H1 (cell line): ENCODE data around the gene AMPD3. TPM values are rescaled to one million over a fixed set of nuclear protein-coding genes. Genes with fewer than 3 reads are reported as not detected.
A peak's percentile ranks its signal among the peaks of the same experiment; 100 is the strongest.

Experiments
- CTCF ChIA-PET: fragments of 300-600 bp; sonication (Branson Sonifier 250); formaldehyde crosslinking; loops from one replicate; lab custom pipeline; 2021; ENCODE audit not compliant: partially characterized antibody; lab: Charles Lee
- POLR2A ChIA-PET: fragments of 300-600 bp; sonication (Branson Sonifier 250); formaldehyde crosslinking; loops from one replicate; lab custom pipeline; 2021; ENCODE audit warnings: inconsistent platforms; ENCODE audit not compliant: partially characterized antibody; lab: Charles Lee
- DNase-seq, 2 experiments: peaks; one replicate each; pipeline versions ENCODE4 v3.0.0 to v3.0.0-alpha.2; 2010 to 2022; ENCODE audit warnings: low spot score in 2 of 2, low read depth in 1 of 2, mixed read lengths in 1 of 2
- FAIRE-seq: peaks from 2 replicates; lab custom pipeline; 2011; peaks lifted over from hg19 to GRCh38; lab: Jason Lieb, UNC
- H2AFZ ChIP-seq: 2 replicates; pipeline ENCODE4 v1.8.1; 2012; ENCODE audit warnings: low read length, inconsistent platforms
- H2AK5ac ChIP-seq: 2 replicates; pipeline ENCODE4 v1.6.1; 2013; ENCODE audit warnings: low read depth, low read length
- H2BK120ac ChIP-seq: replicated peaks from 2 replicates; pipeline ENCODE3; 2013; ENCODE audit warnings: low read depth, low read length, inconsistent platforms
- H2BK12ac ChIP-seq: 2 replicates; pipeline ENCODE4 v1.6.1; 2013; ENCODE audit warnings: low read depth, low read length
- H2BK15ac ChIP-seq: 2 replicates; pipeline ENCODE4 v1.6.1; 2013; ENCODE audit warnings: low read length
- H2BK20ac ChIP-seq: 2 replicates; pipeline ENCODE4 v1.6.1; 2013; ENCODE audit warnings: low read length
- H2BK5ac ChIP-seq: 2 replicates; pipeline ENCODE4 v1.6.1; 2013; ENCODE audit warnings: low read depth, low read length
- H3K14ac ChIP-seq: 2 replicates; pipeline ENCODE4 v1.6.1; 2013; ENCODE audit warnings: inconsistent platforms; ENCODE audit not compliant: insufficient read length
- H3K18ac ChIP-seq: 2 replicates; pipeline ENCODE4 v1.6.1; 2013; ENCODE audit warnings: low read length; ENCODE audit errors: extremely low read depth
- H3K23ac ChIP-seq: 2 replicates; pipeline ENCODE4 v1.6.1; 2013; ENCODE audit warnings: inconsistent platforms; ENCODE audit not compliant: insufficient read length
- H3K23me2 ChIP-seq: 2 replicates; pipeline ENCODE4 v1.6.1; 2013; ENCODE audit warnings: low read depth, low read length
- H3K27ac ChIP-seq: 2 replicates; pipeline ENCODE4 v1.6.1; 2011; ENCODE audit warnings: low read depth, low read length, inconsistent platforms
- H3K27me3 ChIP-seq, 4 experiments: replicated peaks in 1 of 4; 1 replicate in 1 of 4; 2 replicates in 3 of 4; pipeline versions ENCODE4 v1.6.1 to v1.8.1; 2011 to 2013; ENCODE audit warnings: low read length in 3 of 4, mild to moderate bottlenecking in 3 of 4, inconsistent platforms in 2 of 4, mixed read lengths in 2 of 4, moderate library complexity in 1 of 4; ENCODE audit not compliant: control insufficient read depth in 3 of 4, insufficient read depth in 3 of 4; ENCODE audit errors: extremely low read depth in 1 of 4
- H3K36me3 ChIP-seq, 4 experiments: 2 replicates each; pipeline versions ENCODE4 v1.6.1 to v1.8.1; 2011 to 2013; ENCODE audit warnings: mild to moderate bottlenecking in 4 of 4, low read length in 3 of 4, moderate library complexity in 2 of 4, control low read depth in 1 of 4, inconsistent platforms in 1 of 4; ENCODE audit not compliant: insufficient read depth in 4 of 4, control insufficient read depth in 2 of 4
- H3K4ac ChIP-seq: replicated peaks from 2 replicates; pipeline ENCODE3; 2013; ENCODE audit warnings: low read length, low read depth, mixed read lengths, inconsistent platforms; ENCODE audit not compliant: insufficient read length
- H3K4me1 ChIP-seq, 4 experiments: replicated peaks in 1 of 4; 1 replicate in 1 of 4; 2 replicates in 3 of 4; pipeline versions ENCODE4 v1.6.1 to v1.8.1; 2011 to 2013; ENCODE audit warnings: low read length in 3 of 4, inconsistent platforms in 2 of 4, mixed read lengths in 1 of 4; ENCODE audit not compliant: insufficient read depth in 4 of 4, control insufficient read depth in 3 of 4
- H3K4me2 ChIP-seq, 2 experiments: 2 replicates each; pipeline versions ENCODE4 v1.6.1 to v1.8.1; 2011 to 2013; ENCODE audit warnings: low read depth in 2 of 2, low read length in 2 of 2, control low read depth in 1 of 2, inconsistent platforms in 1 of 2, mild to moderate bottlenecking in 1 of 2; ENCODE audit not compliant: insufficient read depth in 1 of 2
- H3K4me3 ChIP-seq, 4 experiments: fragments of 200-600, 300-600 bp in 1 of 4; sonication (generic), shearing (Covaris generic), sonication (Bioruptor Twin) in 1 of 4; 2 replicates each; pipeline versions ENCODE4 v1.5.1 to v1.8.1; 2011 to 2016; ENCODE audit warnings: low read length in 4 of 4, low read depth in 3 of 4, control low read depth in 2 of 4, inconsistent platforms in 2 of 4, mild to moderate bottlenecking in 2 of 4, mixed read lengths in 1 of 4, moderate library complexity in 1 of 4; ENCODE audit not compliant: insufficient read depth in 2 of 4; ENCODE audit errors: extremely low read depth in 1 of 4
- H3K56ac ChIP-seq: replicated peaks from 2 replicates; pipeline ENCODE3; 2013; ENCODE audit warnings: low read depth, mild to moderate bottlenecking, mixed read lengths, low read length, inconsistent platforms; ENCODE audit not compliant: insufficient read length
- H3K79me1 ChIP-seq: 2 replicates; pipeline ENCODE4 v1.6.1; 2013; ENCODE audit warnings: low read depth, low read length, control low read depth
- H3K79me2 ChIP-seq, 2 experiments: 2 replicates each; pipeline versions ENCODE4 v1.6.1 to v1.8.1; 2012 to 2013; ENCODE audit warnings: low read length in 2 of 2, mild to moderate bottlenecking in 2 of 2, inconsistent platforms in 1 of 2; ENCODE audit not compliant: insufficient read depth in 2 of 2, control insufficient read depth in 1 of 2
- H3K9ac ChIP-seq, 4 experiments: replicated peaks in 1 of 4; 1 replicate in 1 of 4; 2 replicates in 3 of 4; pipeline versions ENCODE4 v1.6.1 to v1.8.1; 2011 to 2013; ENCODE audit warnings: low read depth in 3 of 4, low read length in 3 of 4, control low read depth in 2 of 4, mild to moderate bottlenecking in 2 of 4, moderate library complexity in 2 of 4, inconsistent platforms in 1 of 4; ENCODE audit errors: extremely low read depth in 1 of 4
- H3K9me3 ChIP-seq, 2 experiments: 2 replicates each; pipeline versions ENCODE4 v1.6.1 to v1.8.1; 2012 to 2013; ENCODE audit warnings: mild to moderate bottlenecking in 2 of 2, moderate library complexity in 2 of 2, control low read depth in 1 of 2, inconsistent platforms in 1 of 2, low read depth in 1 of 2, low read length in 1 of 2, mixed read lengths in 1 of 2; ENCODE audit not compliant: insufficient read depth in 2 of 2
- H4K20me1 ChIP-seq, 2 experiments: replicated peaks in 1 of 2; 2 replicates each; pipeline versions ENCODE3 to v1.8.1; 2011 to 2013; ENCODE audit warnings: inconsistent platforms in 2 of 2, low read length in 2 of 2, mild to moderate bottlenecking in 1 of 2; ENCODE audit not compliant: insufficient read depth in 2 of 2, control insufficient read depth in 1 of 2
- H4K5ac ChIP-seq: 2 replicates; pipeline ENCODE4 v1.6.1; 2013; ENCODE audit warnings: low read length, low read depth, mixed read lengths, inconsistent platforms; ENCODE audit not compliant: insufficient read length
- H4K8ac ChIP-seq: 2 replicates; pipeline ENCODE4 v1.8.0; 2013; ENCODE audit warnings: mild to moderate bottlenecking, moderate library complexity, low read length, inconsistent platforms; ENCODE audit not compliant: insufficient read depth; ENCODE audit errors: extremely low read depth
- H4K91ac ChIP-seq: replicated peaks from 2 replicates; pipeline ENCODE3; 2013; ENCODE audit warnings: low read length, mixed read lengths, inconsistent platforms; ENCODE audit not compliant: insufficient read length
- CEBPB ChIP-seq: IDR thresholded peaks from 2 replicates; pipeline ENCODE4 v1.6.1; 2012; ENCODE audit warnings: low read depth, low read length
- EZH2 ChIP-seq: fragments of 200-600 bp; sonication (generic); IDR thresholded peaks from 2 replicates; pipeline ENCODE4 v1.7.1; 2012; ENCODE audit warnings: low read depth, mild to moderate bottlenecking, moderate library complexity, low read length, inconsistent platforms; ENCODE audit not compliant: severe bottlenecking
- WGBS, 2 experiments: shearing (Covaris generic) in 1 of 2; methylation state at CpG; one replicate each; pipeline versions ENCODE4 v1.1.6 to v1.1.7; 2013 to 2015; ENCODE audit warnings: low lambda C conversion rate in 2 of 2, mixed read lengths in 2 of 2, inconsistent platforms in 1 of 2, low coverage in 1 of 2, missing lambda C conversion rate in 1 of 2; ENCODE audit not compliant: insufficient replicate concordance in 2 of 2, insufficient coverage in 1 of 2, insufficient read length in 1 of 2; ENCODE audit errors: extremely low coverage in 1 of 2, missing lambda C conversion rate in 1 of 2; 5-methylcytosine and 5-hydroxymethylcytosine counted together
- polyA plus RNA-seq, 7 experiments: library from polyadenylated mRNA; depleted of rRNA in 3 of 7; stranded (reverse) in 5 of 7; unstranded in 2 of 7; fragments of >200 nt in 5 of 7; fragments of 200-250 nt in 2 of 7; gene quantifications; 1 replicate in 5 of 7; 2 replicates in 1 of 7; 4 replicates in 1 of 7; pipeline versions ENCODE4 v1.2.1 to v1.2.3, GENCODE V29; 2011 to 2013; ENCODE audit warnings: missing spikeins in 2 of 7, mixed read lengths in 2 of 7
- total RNA-seq: library from RNA; stranded (reverse); fragmentation: NEBNext Ultra II Directional; extraction: Animal tissue kit (Norgen Biotek cat#: 25700); gene quantifications from 2 replicates; pipeline ENCODE4 v1.2.1, GENCODE V29; 2021

Gene AMPD3
- total and polyA plus RNA-seq, 2 of the 8 experiments (the other 6 are each of a cell fraction or from before 2014, with no cell fraction given) = 4.0 to 6.3 TPM

GRCh38 chr11:10443721-10444235, 11.3 kb upstream of the AMPD3 start:
- no peak overlapping the region for H2BK12ac ChIP-seq
- H3K79me2 ChIP-seq = no peaks in the 10 kb centered on the region
- H4K5ac ChIP-seq = no peak overlapping the region
- H3K18ac ChIP-seq = no peak overlapping the region
- POLR2A ChIA-PET = interaction anchor here (1.3 kb wide), 1 partner anchor 138 kb away, joined by 3 read pairs; the partner anchor contains the start of gene ADM
- CTCF ChIA-PET = interaction anchor here (1.3 kb wide), 1 partner anchor 13 kb away, joined by 3 read pairs; no protein-coding TSS in a partner anchor
- no peaks in the 10 kb centered on the region for H3K36me3 ChIP-seq
- H2BK5ac ChIP-seq = no peak overlapping the region
- 95% methylated on average over 4 of the region's 4 CpGs; no CpG with 5 or more reads in 1 of the 2 experiments for WGBS, 2 experiments
- no peaks in the 10 kb centered on the region for H3K9me3 ChIP-seq
- no peak for DNase-seq
- H3K27ac ChIP-seq = no peak overlapping the region
- no peak overlapping the region for H2BK15ac ChIP-seq
- no peak overlapping the region for H3K9ac ChIP-seq
- H3K27me3 ChIP-seq = no peaks in the 10 kb centered on the region
- no peak overlapping the region for H3K4me2 ChIP-seq
- no peaks in the 10 kb centered on the region for H3K23me2 ChIP-seq
- H3K79me1 ChIP-seq = no peaks in the 10 kb centered on the region
- no peak overlapping the region for H4K91ac ChIP-seq
- H4K20me1 ChIP-seq = no peaks in the 10 kb centered on the region
- no peak overlapping the region for H2BK20ac ChIP-seq
- H2AK5ac ChIP-seq = no peak overlapping the region
- H3K4me1 ChIP-seq = no peaks in the 10 kb centered on the region
- TF ChIP-seq EZH2 (no peak), CEBPB (peak; percentile 67; the same call in 1 of the 2 replicates)
- no peak overlapping the region for H3K4me3 ChIP-seq
- no peak overlapping the region for H3K4ac ChIP-seq
- no peak for FAIRE-seq
- no peak overlapping the region for H2BK120ac ChIP-seq
- H3K14ac ChIP-seq = no peak overlapping the region
- H4K8ac ChIP-seq = no peak overlapping the region
- H3K23ac ChIP-seq = no peak overlapping the region
- no peak overlapping the region for H2AFZ ChIP-seq
- H3K56ac ChIP-seq = no peak overlapping the region
